Breast epithelium (tissue), 3 donors: ENCODE results near the gene PBX3.

Source experiments
- POLR2AphosphoS5 ChIP-seq, 3 donors: sonication (generic); formaldehyde crosslinking; IDR thresholded peaks; one replicate each; pipeline ENCODE4 v1.6.1; 2017; ENCODE audit warnings: antibody characterized with exemption in 3 of 3
- TF ChIP-seq, protein P1 (sequence below), 3 donors: fragments of 450-650 bp; IDR thresholded peaks; one replicate each; pipeline ENCODE4 v1.5.1; 2016 to 2017; ENCODE audit warnings: antibody characterized with exemption in 3 of 3, mild to moderate bottlenecking in 3 of 3, moderate library complexity in 3 of 3

DNA sequence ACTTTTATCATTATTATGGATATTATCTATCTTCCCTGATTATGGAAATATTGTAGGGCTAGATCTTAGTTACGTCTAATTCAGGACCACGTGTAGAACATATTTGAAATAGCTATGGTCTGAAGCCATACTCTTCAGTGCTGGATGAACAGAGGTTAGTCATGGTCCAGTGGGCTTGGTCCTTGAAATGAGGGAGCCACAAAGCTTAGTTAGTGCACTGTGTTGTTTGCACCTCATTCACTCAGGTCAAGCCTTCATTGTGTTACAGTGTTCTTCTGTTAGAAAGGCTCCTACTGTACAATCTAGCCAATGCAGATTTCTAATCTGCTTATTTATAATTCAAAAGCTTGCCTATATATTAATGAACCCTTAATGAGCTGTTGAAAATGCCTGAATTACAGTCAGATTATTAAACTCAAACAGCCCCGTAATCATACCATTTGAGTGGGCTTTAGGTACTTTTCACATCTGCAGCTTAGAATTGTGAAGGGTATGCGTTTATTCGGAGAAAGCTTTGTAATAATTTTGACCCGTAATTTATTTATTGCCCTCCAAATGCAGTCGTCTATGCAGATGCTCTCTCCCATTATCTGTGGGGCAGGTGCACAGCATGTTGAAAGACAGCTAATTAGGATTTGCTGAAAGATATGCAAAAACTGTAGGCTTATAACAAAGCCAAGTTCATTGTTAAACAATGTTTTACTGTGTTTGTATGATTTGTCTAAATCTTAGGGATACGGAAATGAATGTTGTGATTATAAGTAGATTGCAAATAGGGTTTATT is 164.9 kb downstream of the PBX3 start:
- TF ChIP-seq, protein P1, sequence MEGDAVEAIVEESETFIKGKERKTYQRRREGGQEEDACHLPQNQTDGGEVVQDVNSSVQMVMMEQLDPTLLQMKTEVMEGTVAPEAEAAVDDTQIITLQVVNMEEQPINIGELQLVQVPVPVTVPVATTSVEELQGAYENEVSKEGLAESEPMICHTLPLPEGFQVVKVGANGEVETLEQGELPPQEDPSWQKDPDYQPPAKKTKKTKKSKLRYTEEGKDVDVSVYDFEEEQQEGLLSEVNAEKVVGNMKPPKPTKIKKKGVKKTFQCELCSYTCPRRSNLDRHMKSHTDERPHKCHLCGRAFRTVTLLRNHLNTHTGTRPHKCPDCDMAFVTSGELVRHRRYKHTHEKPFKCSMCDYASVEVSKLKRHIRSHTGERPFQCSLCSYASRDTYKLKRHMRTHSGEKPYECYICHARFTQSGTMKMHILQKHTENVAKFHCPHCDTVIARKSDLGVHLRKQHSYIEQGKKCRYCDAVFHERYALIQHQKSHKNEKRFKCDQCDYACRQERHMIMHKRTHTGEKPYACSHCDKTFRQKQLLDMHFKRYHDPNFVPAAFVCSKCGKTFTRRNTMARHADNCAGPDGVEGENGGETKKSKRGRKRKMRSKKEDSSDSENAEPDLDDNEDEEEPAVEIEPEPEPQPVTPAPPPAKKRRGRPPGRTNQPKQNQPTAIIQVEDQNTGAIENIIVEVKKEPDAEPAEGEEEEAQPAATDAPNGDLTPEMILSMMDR (IDR thresholded peaks at IDR 0.05): no peak
- no peak for TF ChIP-seq POLR2AphosphoS5 (IDR thresholded peaks at IDR 0.05)
